A549 (cell line): ENCODE data around the gene SDC1.

ENCODE experiments used
- CTCF ChIP-seq: fragments of >200 bp; sonication (Bioruptor Twin); formaldehyde crosslinking; IDR thresholded peaks from 3 replicates; pipeline ENCODE4 v1.5.1; 2016
- HDAC2 ChIP-seq: fragments of 200-600 bp; sonication (generic); IDR thresholded peaks from 2 replicates; pipeline ENCODE4 v1.6.1; 2016
- JUN ChIP-seq, 2 experiments: fragments of >200 bp; sonication (Bioruptor Twin); formaldehyde crosslinking; IDR thresholded peaks; 2 replicates in 1 of 2; 3 replicates in 1 of 2; pipeline ENCODE4 v1.6.1; 2016 to 2017
- POLR2A ChIP-seq: IDR thresholded peaks from 2 replicates; pipeline ENCODE4 v1.6.1; 2012; ENCODE audit warnings: mild to moderate bottlenecking, low read length

- TF ChIP-seq CTCF, result no peak
- no peak for TF ChIP-seq HDAC2
- TF ChIP-seq JUN (IDR thresholded peaks at IDR 0.05), result no peak
- no peak for TF ChIP-seq POLR2A
These were observed 51.2 kb downstream of the SDC1 start for GRCh38 chr2:20173496-20174402.
